ENCODE data around the gene POGLUT2.

- TF ChIP-seq CTCF (IDR thresholded peaks at IDR 0.05) (no peak), POLR2AphosphoS5 (IDR thresholded peaks at IDR 0.05; ENCODE audit: low read depth, low read length) (no peak), SIN3A (IDR thresholded peaks at IDR 0.05; ENCODE audit: borderline replicate concordance, insufficient read depth, low read depth, low read length) (no peak), REST (IDR thresholded peaks at IDR 0.05; ENCODE audit: insufficient read depth in 1 of 2, low read depth in 2 of 2, low read length in 1 of 2) (no peak), TCF7L2 (IDR thresholded peaks at IDR 0.05; ENCODE audit: low read depth, low read length) (no peak)
These were observed 31.9 kb upstream of the POGLUT2 start for GRCh38 chr13:102830646-102831045.
